ENCODE measurements around the gene OSBPL3. TPM values are rescaled to one million over a fixed set of nuclear protein-coding genes. Genes with fewer than 3 reads are reported as not detected.

Gene OSBPL3
- total and polyA plus RNA-seq, 2 donors (not counting 1 experiment from before 2014, with no cell fraction given), result 22.7 to 70.2 TPM

DNA sequence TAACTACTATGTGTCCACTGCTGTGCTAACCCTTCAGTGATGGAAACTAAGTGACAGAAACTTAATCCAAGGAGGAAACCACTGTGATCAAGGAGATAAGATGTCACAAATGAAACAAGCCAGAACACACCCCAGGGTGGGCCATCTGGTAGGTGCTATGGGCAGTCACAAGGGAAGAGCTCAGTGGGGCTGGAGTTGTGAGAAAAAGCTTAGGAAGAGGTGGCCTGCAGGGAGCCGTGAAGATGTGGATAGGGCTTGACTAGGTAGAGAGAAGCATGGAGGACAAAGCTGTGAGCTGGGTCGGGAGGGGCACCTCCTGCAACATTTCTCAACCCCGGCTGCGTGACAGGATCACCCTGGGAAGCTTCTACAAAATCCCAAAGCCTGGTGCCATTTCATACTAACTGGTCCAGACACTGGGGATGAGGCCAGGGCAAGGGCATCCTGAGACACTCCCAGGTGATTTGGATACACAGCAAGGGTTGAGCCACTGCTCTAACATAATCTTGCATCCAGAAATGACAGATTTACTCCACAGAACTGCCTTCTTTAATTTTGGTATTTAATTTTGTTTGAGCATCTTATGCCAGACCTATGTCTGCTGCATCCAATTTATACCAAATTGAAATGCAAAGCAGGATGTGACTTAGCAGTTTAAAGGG lies 69.3 kb downstream of the OSBPL3 start:
- DNase-seq (ENCODE audit: low read depth in 2 of 2), result no peak
- Histone ChIP-seq H3K36me3 (ENCODE audit: control insufficient read depth, insufficient read depth, low read length) (no peaks in the 10 kb centered on the region), H3K4me1 (ENCODE audit: control insufficient read depth, extremely low read depth, insufficient read depth, low read length) (peaks cover 2% of the 10 kb centered on the region), H3K9ac (ENCODE audit: insufficient read depth, low read length) (no peak overlapping the region), H3K27ac (ENCODE audit: insufficient read depth, low read length) (no peak overlapping the region), H3K4me3 (replicated peaks in 1 of 4; ENCODE audit: control extremely low read depth in 1 of 4, insufficient read depth in 1 of 4, low read depth in 3 of 4, low read length in 4 of 4) (no peak overlapping the region), H2AFZ (ENCODE audit: low read length) (no peak overlapping the region), H3K79me2 (ENCODE audit: control insufficient read depth, insufficient read depth, low read length) (peaks cover 34% of the 10 kb centered on the region), H3K27me3 (ENCODE audit: control insufficient read depth, insufficient read depth, low read length) (no peaks in the 10 kb centered on the region), H3K4me2 (ENCODE audit: extremely low read depth, insufficient read depth, low read length) (no peak overlapping the region), H4K20me1 (ENCODE audit: control insufficient read depth, extremely low read depth, insufficient read depth, low read length) (no peaks in the 10 kb centered on the region), H3K9me3 (ENCODE audit: control insufficient read depth, insufficient read depth, low read depth, low read length) (no peaks in the 10 kb centered on the region)
- TF ChIP-seq EZH2 (IDR thresholded peaks at IDR 0.05; ENCODE audit: low read length, missing control alignments), result no peak
- TF ChIP-seq, protein P1, sequence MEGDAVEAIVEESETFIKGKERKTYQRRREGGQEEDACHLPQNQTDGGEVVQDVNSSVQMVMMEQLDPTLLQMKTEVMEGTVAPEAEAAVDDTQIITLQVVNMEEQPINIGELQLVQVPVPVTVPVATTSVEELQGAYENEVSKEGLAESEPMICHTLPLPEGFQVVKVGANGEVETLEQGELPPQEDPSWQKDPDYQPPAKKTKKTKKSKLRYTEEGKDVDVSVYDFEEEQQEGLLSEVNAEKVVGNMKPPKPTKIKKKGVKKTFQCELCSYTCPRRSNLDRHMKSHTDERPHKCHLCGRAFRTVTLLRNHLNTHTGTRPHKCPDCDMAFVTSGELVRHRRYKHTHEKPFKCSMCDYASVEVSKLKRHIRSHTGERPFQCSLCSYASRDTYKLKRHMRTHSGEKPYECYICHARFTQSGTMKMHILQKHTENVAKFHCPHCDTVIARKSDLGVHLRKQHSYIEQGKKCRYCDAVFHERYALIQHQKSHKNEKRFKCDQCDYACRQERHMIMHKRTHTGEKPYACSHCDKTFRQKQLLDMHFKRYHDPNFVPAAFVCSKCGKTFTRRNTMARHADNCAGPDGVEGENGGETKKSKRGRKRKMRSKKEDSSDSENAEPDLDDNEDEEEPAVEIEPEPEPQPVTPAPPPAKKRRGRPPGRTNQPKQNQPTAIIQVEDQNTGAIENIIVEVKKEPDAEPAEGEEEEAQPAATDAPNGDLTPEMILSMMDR (conservative IDR thresholded peaks at IDR 0.05 in 1 of 2, IDR thresholded peaks at IDR 0.05 in 1 of 2; ENCODE audit: low read depth in 1 of 2, low read length in 2 of 2), result no peak

DNA sequence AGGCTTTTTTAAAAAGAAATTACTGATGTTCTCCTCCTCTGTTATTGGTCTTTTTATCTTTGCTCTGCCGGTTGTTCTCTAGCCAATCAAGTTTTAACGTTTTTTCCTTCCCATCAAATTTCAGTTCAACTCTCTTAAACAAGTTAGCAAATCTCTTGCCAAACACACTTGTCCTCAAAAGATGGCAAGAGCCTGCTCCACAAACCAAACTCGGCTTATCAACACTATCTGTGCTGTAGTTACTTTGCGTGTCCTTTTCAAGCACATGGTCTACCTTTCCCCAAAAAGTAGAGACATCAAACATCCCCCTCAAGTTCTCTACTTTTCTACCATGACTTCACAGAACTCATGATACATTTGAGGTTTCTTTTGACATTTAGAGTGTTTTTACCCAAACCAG lies 71.3 kb downstream of the OSBPL3 start:
- Histone ChIP-seq H3K79me2 (ENCODE audit: control insufficient read depth, insufficient read depth, low read length) (peaks cover 32% of the 10 kb centered on the region), H3K27ac (ENCODE audit: insufficient read depth, low read length) (no peak overlapping the region), H4K20me1 (ENCODE audit: control insufficient read depth, extremely low read depth, insufficient read depth, low read length) (no peaks in the 10 kb centered on the region), H3K4me3 (replicated peaks in 1 of 4; ENCODE audit: control extremely low read depth in 1 of 4, insufficient read depth in 1 of 4, low read depth in 3 of 4, low read length in 4 of 4) (no peak overlapping the region), H3K9ac (ENCODE audit: insufficient read depth, low read length) (no peak overlapping the region), H3K4me2 (ENCODE audit: extremely low read depth, insufficient read depth, low read length) (no peak overlapping the region), H3K36me3 (ENCODE audit: control insufficient read depth, insufficient read depth, low read length) (no peaks in the 10 kb centered on the region), H3K4me1 (ENCODE audit: control insufficient read depth, extremely low read depth, insufficient read depth, low read length) (peaks cover 2% of the 10 kb centered on the region), H3K27me3 (ENCODE audit: control insufficient read depth, insufficient read depth, low read length) (no peaks in the 10 kb centered on the region), H2AFZ (ENCODE audit: low read length) (no peak overlapping the region), H3K9me3 (ENCODE audit: control insufficient read depth, insufficient read depth, low read depth, low read length) (no peaks in the 10 kb centered on the region)
- DNase-seq (ENCODE audit: low read depth in 2 of 2), result no peak
- TF ChIP-seq, protein P1 (conservative IDR thresholded peaks at IDR 0.05 in 1 of 2, IDR thresholded peaks at IDR 0.05 in 1 of 2; ENCODE audit: low read depth in 1 of 2, low read length in 2 of 2), result no peak
- TF ChIP-seq EZH2 (IDR thresholded peaks at IDR 0.05; ENCODE audit: low read length, missing control alignments), result no peak

DNA sequence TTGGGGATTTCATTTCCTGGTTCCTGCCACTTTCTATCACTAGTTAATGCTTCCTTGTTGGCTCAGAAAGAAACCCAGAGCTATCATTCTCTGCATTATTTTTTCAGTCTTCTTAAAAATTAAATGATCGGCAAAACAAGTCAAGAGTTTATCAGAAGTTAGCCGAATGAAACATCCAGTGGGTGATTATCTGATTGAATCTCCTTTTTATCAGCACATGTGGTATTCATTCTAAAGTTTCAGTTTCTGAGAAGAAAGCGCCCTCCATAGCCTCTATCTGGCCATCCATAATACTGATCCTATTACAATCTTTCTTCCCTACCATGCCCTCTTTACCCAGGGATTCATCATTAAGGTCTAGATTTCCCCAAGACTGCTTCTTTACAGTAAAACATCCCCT lies 71.8 kb downstream of the OSBPL3 start:
- DNase-seq (ENCODE audit: low read depth in 2 of 2), result no peak
- no peaks in the 10 kb centered on the region for H3K9me3 ChIP-seq (ENCODE audit: control insufficient read depth, insufficient read depth, low read depth, low read length)
- TF ChIP-seq, protein P1 (conservative IDR thresholded peaks at IDR 0.05 in 1 of 2, IDR thresholded peaks at IDR 0.05 in 1 of 2; ENCODE audit: low read depth in 1 of 2, low read length in 2 of 2), result no peak
- no peak for TF ChIP-seq EZH2 (IDR thresholded peaks at IDR 0.05; ENCODE audit: low read length, missing control alignments)
- no peaks in the 10 kb centered on the region for H3K36me3 ChIP-seq (ENCODE audit: control insufficient read depth, insufficient read depth, low read length)
- no peaks in the 10 kb centered on the region for H4K20me1 ChIP-seq (ENCODE audit: control insufficient read depth, extremely low read depth, insufficient read depth, low read length)
- H3K4me2 ChIP-seq (ENCODE audit: extremely low read depth, insufficient read depth, low read length), result no peak overlapping the region
- H3K79me2 ChIP-seq (ENCODE audit: control insufficient read depth, insufficient read depth, low read length), result peaks cover 35% of the 10 kb centered on the region
- H3K27ac ChIP-seq (ENCODE audit: insufficient read depth, low read length), result no peak overlapping the region
- no peak overlapping the region for H3K9ac ChIP-seq (ENCODE audit: insufficient read depth, low read length)
- H3K4me3 ChIP-seq (replicated peaks in 1 of 4; ENCODE audit: control extremely low read depth in 1 of 4, insufficient read depth in 1 of 4, low read depth in 3 of 4, low read length in 4 of 4), result no peak overlapping the region
- H2AFZ ChIP-seq (ENCODE audit: low read length), result no peak overlapping the region
- H3K4me1 ChIP-seq (ENCODE audit: control insufficient read depth, extremely low read depth, insufficient read depth, low read length), result peaks cover 2% of the 10 kb centered on the region
- no peaks in the 10 kb centered on the region for H3K27me3 ChIP-seq (ENCODE audit: control insufficient read depth, insufficient read depth, low read length)

Data from fibroblast of lung (primary cell).